Fibroblast of peridontal ligament (primary cell): ENCODE results near the gene PLEKHN1.
"Not testable (repeated sequence)": the region's sequence is repeated elsewhere in the genome, so short reads cannot be mapped to it uniquely, and the experiment has no call there.

Experiments used
- DNase-seq: peaks from one replicate; pipeline ENCODE4 v3.0.0-alpha.2; 2010; ENCODE audit errors: extremely low read depth

PLEKHN1 gene

DNA sequence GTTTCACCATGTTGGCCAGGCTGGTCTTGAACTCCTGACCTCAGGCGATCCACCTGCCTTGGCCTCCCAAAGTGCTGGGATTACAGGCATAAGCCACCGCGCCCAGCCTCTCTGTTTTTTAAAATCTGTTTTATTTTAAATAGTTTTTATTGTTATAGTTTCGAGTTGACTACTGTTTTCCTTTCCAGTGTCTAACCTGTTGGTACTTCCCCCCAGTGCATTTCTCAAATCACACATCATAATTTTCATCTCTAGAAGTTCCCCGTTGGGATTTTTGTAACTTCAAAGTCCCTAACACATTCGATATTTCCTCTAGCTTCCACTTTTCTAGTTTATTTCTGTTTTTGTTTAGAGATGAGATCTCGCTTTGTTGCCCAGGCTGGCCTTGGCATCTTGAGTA is 26.1 kb downstream of the PLEKHN1 start:
- no peak for DNase-seq

DNA sequence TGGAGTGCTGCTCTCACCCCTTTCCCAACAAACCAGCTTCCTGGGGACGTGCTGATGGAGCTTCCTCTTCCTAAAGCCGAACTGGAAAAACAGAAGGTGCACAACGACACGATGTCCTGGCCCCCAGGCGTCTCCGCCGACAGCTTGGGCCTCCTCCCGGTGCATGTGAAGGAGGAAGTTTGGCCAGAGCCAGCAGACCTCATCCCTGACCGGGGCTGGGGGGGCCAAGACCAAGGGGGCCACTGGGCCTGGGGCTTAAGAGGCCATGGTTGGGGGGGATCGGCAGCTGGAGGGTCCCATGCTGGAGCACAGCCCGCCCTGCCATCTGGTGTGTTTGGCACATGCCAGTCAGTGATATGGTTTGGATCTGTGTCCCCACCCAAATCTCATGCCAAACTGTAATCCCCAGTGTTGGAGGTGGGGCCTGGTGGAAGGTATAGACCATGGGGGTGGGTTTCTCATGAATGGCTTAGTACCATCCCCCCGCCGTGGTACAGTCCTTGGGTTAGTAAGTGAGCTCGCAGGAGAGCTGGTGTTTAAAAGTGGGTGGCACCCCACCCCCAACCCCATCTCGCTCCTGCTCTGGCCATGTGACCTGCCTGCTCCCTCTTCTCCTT is 27.2 kb downstream of the PLEKHN1 start:
- no peak for DNase-seq

DNA sequence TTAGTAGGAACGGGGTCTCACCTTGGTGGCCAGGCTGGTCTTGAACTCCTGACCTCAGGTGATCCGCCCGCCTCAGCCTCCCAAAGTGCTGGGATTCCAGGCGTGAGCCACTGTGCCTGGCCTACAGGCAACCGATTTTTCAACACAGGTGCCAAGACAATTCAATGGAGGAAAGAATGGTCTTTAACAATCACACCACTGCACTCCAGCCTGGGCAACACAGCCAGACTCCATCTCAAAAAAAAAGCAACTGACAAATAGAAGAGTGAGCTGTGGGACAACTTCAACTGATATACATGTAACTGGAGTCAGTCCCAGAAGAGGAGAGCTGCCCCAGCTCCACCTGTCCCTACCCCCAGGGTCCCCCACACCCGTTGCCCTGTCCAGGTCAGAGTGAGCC is 28.3 kb downstream of the PLEKHN1 start:
- DNase-seq, result not testable (repeated sequence)

DNA sequence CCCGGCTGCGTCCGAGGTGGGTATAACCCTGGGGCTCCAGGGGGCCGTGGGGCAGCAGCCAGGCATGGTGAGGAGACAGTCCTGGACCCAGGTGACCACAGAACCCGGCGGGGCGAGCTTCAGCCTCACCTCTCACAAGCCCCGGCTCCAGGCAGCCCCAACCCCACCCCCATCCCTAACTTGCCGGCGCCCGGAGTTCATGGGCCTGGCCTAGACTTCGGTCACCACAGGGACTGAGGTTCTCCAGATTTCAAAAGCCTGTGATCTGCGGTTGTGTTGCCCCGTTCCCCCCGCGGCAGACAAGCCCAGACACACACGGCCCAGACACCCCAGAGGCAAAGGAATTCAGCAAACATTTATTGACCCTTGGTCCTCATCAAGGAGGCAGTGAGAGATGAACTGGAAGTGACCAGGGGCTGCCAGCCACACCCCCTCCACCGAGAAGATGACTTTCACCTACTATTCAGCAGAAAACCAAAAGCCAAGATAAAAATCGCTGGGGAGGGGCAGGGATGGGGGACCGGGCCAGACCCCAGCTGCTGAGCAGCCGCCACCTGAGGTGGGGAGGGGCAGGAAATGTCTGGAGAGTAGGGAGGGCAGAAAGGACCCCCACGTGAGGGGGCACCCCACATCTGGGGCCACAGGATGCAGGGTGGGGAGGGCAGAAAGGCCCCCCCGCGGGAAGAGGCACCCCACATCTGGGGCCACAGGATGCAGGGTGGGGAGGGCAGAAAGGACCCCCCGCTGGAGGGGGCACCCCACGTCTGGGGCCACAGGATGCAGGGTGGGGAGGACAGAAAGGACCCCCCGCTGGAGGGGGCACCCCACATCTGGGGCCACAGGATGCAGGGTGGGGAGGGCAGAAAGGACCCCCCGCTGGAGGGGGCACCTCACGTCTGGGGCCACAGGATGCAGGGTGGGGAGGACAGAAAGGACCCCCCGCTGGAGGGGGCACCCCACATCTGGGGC is 29.7 kb downstream of the PLEKHN1 start:
- no peak for DNase-seq

DNA sequence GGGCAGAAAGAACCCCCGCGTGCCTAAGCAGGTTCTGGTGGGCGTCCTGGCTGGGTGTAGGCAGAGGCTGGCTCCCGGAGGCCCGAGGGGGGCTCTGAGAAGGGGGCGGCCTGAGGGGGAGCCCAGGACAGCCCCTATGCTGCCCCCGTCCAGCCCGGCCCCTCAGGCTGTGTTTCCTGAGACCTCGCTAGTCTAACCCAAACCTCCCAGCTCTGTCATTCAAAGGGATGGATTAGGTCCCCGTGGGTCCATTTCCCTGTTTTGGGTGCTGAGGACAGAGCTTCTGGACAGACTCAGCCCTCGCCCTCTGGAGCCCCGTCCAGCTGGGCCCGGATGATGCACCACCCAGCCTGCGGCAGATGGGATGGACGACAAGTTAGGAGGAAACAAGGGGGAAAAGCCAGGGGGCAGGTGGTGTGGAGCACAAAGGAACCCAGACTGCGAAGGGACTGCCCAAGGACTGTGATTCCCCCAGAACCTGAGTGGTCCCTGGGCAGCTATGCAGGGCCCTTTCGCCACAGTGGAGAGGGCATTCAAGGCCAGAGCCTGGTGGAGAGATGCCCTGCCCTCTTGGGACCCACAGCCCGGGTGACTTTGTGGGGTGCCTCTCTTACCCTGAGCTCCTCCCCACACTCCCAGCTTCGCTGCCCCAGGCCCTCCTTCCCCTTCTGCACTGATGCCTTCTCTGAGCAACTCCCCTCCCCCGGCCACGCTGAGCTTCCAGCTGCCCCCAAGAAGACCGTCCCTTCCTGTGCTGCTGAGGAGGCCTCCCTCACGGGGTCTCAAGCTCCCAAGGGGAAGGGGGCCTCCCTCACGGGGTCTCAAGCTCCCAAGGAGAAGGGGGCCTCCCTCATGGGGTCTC is 30.8 kb downstream of the PLEKHN1 start:
- DNase-seq, result no peak

DNA sequence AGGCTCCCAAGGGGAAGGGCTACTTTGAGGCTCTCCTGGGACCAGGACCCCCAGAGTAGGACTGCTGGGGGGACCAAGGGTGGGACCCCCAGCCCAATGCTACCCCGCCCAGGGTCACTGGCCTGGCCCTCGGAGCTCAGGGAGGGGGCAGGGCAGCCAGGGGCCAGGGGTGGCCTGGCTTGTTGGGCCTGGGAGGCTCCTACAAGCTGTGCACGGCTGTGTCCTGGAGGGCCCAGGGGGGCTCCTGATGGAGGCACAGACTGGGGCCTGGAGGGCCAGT is 31.4 kb downstream of the PLEKHN1 start:
- no peak for DNase-seq

DNA sequence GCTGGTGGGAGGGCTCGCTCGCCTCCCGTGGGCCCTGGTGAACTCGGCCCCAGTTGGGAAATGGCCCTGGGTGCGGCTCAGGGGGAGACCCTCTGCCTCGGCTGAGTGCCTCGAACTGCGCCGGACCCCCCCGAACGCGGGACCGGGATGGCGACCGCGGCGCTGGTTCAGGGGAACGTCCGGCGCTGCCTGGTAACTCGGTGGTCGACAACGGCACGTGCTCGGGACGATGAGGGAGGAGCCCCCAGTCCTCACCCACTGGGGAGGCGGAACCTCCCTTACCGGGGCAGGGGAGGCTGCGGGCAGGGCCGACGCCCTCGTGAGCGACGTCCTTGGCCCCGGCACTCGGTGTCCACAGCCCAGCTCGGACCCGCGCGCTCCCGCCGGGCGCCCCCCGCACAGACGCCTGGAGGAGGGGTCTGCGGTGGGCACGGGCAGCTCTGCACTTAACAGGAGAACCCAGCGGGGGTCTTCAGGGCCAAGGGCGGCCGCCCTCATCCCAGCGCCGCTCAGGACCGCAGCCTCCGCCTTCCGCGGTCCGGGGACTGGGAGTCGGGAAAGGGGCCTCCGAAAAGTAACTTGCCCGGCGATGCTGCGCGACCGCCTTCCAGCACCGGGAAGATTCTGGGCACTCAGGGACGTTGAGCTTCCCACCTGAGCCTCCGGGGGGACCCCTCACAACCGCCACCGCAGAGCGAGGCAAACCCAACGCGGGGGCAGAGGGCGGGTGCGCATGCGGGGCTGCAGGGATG is 31.9 kb downstream of the PLEKHN1 start:
- no peak for DNase-seq

DNA sequence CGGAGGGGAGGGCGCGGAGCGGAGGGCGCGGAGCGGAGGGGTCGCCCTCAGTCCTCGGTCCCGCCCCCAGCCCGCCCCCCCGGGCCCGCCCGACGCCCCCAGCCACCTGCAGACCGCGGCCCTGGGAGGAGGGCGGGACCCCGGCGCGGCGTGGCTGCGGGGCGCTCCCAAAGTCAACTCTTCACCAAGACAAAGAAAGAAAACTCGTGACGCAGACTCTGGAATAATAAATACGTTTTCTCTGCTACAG is 32.4 kb downstream of the PLEKHN1 start:
- DNase-seq, result no peak

DNA sequence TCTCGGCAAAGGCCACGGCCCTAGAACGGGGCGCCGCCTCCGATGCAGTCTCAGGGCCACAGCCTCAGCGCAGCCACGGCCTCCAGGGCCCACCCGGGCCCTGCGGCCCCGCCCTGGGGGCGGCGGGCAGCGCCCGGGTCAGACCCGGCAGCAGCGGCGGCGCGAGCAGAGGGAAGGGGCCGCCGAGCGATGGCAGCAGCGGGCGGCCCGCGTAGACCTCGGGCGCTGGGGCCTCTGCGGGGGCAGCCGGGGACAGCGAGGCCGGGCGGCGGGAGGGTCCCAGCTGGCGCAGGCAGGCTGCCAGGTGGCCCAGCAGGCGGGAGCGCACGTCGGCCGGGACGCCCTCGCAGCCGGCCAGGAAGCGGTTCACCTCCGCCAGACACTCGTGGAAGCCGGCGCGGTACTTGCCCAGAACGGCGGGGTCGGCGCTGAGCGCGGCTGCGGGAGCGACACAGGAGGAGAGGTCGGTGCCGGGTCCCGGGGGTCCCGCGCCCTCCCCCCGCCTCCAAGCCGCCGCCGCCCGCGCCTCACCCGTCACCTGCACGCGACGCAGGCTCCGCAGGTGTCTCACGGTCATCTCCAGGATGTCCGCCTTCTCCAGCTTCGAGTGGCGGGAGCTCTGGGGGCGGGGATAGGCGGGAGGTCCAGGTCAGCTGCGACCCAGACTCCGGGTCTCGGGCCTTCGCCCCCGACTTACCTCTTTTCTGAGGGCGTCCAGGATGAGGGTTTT is 32.9 kb downstream of the PLEKHN1 start:
- DNase-seq, result no peak

DNA sequence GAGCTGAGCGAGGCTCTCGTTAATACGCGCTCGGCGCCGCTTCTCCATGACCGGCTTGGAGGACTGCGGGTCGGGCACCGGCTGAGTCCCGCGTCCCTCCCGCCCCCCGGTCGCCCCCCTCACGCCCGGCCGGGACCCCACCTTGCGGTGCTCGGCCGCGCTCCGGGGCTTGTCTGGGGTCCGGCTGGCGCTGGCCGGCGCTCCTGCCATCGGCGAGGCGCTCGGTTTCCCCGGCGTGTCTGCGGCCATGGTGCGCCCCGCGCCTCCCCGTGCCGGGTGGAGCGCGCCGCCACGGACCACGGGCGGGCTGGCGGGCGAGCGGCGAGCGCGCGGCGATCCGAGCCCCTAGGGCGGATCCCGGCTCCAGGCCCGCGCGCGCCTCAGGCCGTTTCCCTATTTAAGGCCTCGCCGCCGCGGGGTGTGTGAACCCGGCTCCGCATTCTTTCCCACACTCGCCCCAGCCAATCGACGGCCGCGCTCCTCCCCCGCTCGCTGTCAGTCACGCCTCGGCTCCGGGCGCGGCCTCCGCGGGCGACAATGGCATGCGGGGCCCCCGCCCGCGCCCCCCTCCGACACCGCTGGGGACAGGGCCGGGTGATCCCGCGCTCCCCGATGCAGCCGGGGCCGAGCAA is 33.6 kb downstream of the PLEKHN1 start, which contains the start of gene HES4:
HES4 (minus strand) TSS at position 373 of the 632 bp plus-strand sequence; CDS start at position 249, 124 bp downstream.
- peak; percentile 78 for DNase-seq

DNA sequence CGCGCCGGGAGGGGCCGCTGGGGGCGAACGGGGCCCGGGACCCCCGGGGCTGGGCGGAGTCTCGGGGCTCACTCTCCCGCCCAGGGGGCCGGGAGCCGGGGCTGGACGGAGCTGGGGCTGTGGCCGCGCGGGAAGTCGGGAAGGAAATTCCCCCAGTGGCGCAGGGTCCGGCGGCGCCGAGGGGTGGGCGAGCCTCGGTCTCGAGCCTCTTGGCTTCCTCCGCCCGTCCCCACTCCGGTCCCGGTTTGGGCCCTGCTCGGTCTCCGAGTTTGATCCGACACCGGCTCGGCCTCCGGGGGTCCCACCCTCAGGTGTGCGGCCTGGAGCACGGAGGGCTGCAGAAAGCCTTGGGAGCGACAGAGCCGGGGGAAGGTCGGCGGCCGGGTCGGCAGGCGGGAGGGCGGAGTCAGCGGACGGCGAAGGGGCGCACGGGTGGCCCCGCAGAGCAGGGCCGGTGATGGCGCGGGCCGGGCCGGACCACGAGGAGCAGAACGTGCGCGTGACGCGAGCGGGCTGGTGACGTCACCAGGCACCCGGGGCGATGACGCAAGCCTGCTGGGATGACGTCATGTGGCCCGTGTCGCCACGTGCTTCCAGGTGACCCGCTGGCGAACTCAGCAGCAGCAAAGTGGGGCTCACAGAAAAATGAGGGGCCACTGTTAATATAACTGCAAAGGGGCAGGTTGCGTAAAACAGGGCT is 34.2 kb downstream of the PLEKHN1 start:
- DNase-seq, result peak; percentile 66

DNA sequence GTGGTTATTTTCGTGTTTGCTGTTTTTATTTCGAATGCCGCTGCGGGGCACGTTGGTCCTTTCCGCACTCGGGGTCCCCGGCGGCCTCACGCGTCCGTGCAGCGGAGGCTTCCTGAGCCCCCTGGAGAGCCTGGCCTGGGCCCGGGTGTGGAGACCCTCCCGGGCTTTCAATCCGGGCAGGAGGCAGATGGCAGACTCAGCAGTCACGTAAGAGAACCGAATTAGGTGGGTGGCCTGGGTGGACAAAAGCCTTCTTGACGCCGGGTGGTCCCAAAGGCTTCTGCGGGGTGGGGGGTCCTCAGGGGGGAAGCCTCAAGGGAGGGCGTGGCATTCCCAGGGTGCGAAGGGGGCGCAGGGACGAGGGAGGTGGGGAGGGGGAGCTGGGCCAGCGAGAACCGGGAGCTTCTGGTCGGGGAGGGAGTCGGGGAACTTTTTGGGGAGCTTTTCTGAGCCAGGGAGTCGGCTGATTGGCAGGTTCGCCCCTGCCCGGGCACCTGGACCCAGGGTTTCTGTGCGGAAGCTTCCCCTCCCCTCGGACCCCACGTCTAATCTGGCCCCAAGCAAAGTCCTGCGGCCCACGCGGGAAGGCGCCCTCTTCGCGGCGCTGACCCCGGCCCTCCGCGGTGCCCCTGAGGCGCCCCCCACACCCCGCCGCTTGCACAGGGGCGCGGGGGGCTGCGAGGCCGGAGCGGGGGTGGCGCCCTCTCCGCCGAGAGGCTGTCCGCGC is 34.9 kb downstream of the PLEKHN1 start:
- DNase-seq, result no peak

DNA sequence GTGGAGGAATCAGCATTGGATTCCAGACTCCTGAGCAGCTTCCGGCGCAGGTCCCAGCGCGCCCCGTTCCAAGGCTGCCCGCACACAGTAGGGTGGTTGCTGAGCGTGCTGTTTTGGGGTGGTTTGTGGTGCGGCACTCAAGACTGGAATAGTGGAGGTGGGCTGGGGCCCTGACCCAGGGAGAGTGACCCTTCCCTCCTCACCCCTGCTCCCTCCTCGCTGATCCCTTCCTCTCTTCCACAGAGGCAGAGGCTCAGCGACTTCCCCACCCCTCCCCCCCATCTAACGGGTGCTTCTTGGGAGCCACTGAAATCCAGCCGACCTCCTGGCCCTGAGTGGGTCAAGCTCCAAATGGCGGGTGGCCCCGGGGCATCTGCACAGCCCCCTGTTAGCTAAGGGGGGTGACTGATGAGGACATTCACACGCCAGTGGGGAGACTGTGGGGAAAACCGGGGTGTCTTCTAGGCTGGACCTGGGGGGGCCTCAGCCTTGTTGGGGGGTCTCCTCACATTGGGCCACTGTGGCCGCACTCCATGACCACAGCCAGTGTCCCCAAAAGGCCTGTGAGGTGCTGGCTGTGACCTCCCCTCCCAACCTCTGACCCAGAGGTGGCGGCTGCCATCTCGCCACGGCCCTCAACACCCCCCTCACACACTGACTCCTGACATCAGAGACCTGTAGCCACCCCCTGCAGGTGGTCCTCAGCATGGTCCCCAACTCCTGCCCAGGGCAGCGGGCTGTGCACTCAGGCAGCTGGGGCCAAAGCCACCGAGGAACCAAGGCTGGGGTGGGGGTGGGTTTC is 37.5 kb downstream of the PLEKHN1 start:
- no peak for DNase-seq

DNA sequence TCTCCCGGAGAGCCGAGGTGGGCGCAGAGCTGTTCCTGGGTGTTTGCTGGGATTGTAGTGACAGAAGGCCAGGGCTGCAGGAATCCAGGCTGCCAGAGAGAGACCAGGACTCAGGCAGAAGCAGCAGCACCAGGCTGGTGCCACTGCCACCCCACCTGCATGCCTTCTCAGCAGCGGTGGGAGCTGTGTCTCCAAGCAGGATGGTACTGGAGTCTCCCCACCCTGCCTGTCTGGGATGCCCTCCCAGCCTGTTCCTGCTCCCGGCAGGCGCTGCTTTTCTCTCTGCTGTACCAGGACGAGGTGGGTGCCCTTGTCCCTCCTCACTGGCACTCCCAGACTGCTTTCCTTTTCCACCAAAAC is 38.1 kb downstream of the PLEKHN1 start:
- no peak for DNase-seq

DNA sequence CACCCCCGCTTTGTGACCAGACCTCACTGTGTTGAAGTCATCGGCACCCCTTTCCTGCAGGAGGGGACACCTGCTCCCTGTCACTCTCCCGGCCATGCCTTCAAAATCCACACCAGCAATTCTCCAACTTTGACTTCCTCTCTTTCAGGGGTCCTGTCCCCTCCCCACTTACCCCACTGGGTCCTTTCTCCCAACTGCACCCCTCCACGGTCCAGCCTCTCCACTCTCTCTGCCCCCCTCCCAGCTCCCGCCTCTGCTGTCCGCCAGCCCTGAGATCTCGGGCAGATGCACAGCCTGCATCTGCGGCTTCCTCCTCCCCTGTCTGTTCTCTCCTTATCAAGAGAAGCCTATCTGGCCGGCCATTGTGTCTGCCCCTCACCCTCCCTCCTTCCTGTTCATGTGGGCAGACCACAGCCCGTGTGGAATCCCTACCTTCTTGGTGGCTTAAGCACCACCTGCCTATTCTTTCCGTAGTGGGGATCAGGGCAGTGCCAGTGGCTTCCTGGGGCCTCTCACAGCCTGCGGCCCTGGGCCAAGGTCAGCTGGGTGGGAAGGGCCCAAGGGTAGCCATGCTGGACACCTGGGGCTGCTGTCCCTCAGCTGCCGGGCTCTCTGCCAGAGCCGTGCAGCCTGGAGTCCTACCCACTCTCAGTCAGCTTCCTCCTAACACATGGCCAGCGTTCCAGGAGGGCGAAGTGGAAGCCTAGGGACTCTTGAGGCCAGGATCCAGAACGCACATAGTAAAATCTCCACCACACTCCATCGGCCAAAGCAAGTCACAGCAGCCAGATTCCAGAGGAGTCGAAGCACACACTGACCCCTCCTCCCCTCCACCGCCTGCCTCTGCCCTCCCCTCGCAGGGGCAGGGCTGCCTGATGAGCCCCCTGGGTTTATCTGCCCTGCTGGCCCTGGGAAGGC is 38.8 kb downstream of the PLEKHN1 start:
- DNase-seq, result peak; percentile 27

DNA sequence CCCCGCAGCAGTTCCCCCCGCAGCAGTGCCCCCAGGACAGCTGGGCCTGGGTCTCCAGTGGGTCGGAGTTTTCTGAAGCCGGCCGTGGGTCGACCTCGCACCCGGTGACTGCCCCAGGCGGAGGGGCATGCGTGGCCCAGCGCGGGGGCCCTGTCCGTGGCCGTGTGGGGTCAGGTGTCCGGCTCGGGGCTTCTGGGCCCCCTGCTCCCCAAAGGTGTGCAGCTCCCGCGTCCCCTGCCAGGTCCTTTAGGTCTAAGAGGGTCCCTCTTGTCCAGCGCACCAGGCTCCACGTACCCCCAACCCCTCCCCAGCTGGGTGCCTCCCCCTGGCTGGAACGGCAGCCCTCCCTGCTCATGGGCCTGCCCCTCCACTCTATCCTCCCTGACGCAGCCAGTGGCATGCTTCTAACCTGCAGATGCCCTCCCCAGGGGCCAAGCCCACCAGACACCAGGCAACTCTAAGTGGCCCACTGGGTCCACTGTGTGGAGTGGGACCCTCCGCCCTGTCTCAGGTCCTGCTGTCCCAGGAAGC is 39.6 kb downstream of the PLEKHN1 start:
- DNase-seq, result no peak
